Activated CD8-positive, alpha-beta T cell treated with anti-CD3 and anti-CD28 coated beads for 36 hours (primary cell): ENCODE results near the gene THOP1. TPM values are rescaled to one million over a fixed set of nuclear protein-coding genes. Genes with fewer than 3 reads are reported as not detected.

ENCODE experiments used
- ATAC-seq: fragments of 200-7000 bp; cut with Tn5 transposase; one replicate; pipeline ENCODE4 v1.10.0; 2021; ENCODE audit warnings: mild to moderate bottlenecking, moderate library complexity
- CTCF ChIA-PET: fragments of 350-600 bp; sonication (Branson Sonifier 250); formaldehyde crosslinking; loops from one replicate; lab custom pipeline; 2021; ENCODE audit warnings: antibody characterized with exemption; lab: Charles Lee
- POLR2A ChIA-PET: fragments of 350-600 bp; sonication (Branson Sonifier 250); formaldehyde crosslinking; loops from one replicate; lab custom pipeline; 2021; ENCODE audit warnings: antibody characterized with exemption; lab: Charles Lee
- DNase-seq: peaks from one replicate; pipeline ENCODE4 v3.0.0-alpha.2; 2020
- H3K27ac Mint-ChIP-seq: one replicate; pipeline ENCODE4 v1.8.0; 2021; ENCODE audit warnings: mild to moderate bottlenecking, mixed read lengths
- H3K27me3 Mint-ChIP-seq: one replicate; pipeline ENCODE4 v1.8.0; 2021; ENCODE audit warnings: mixed read lengths
- H3K36me3 Mint-ChIP-seq: one replicate; pipeline ENCODE4 v1.8.0; 2021; ENCODE audit warnings: low read depth, mixed read lengths
- H3K4me1 Mint-ChIP-seq: one replicate; pipeline ENCODE4 v1.8.0; 2021; ENCODE audit warnings: low read depth, mixed read lengths
- H3K4me3 Mint-ChIP-seq: one replicate; pipeline ENCODE4 v1.8.0; 2021; ENCODE audit warnings: mild to moderate bottlenecking, moderate library complexity, mixed read lengths
- H3K9me3 Mint-ChIP-seq: one replicate; pipeline ENCODE4 v1.8.0; 2021; ENCODE audit warnings: mixed read lengths
- CTCF ChIP-seq: fragments of 200-600 bp; IDR thresholded peaks from one replicate; pipeline ENCODE4 v1.8.0; 2022; ENCODE audit warnings: antibody characterized with exemption, mild to moderate bottlenecking
- intact Hi-C: fragments of 100-400 bp; cut with micrococcal nuclease; formaldehyde crosslinking; loops from one replicate; pipeline ENCODE4 v1.10.0; 2022
- total RNA-seq, 2 experiments: library from RNA; stranded (reverse); gene quantifications; one replicate each; pipeline ENCODE4 v1.2.3, GENCODE V29; 2021

Gene THOP1
- total RNA-seq, 2 experiments from 2014 or later = 157 to 158 TPM

- intact Hi-C loops = no loop called here
- H3K9me3 Mint-ChIP-seq = no peaks in the 10 kb centered on the region
- CTCF ChIA-PET = interaction anchor here (1.0 kb wide), 1 partner anchor 95 kb away, joined by 4 read pairs; no protein-coding TSS in a partner anchor
- ATAC-seq (no peak), DNase-seq (no peak)
- no peak overlapping the region for H3K4me3 Mint-ChIP-seq
- POLR2A ChIA-PET = no interaction called here
- peaks cover 13% of the 10 kb centered on the region for H3K4me1 Mint-ChIP-seq
- peaks cover 5% of the 10 kb centered on the region for H3K27me3 Mint-ChIP-seq
- H3K27ac Mint-ChIP-seq = no peak overlapping the region
- TF ChIP-seq CTCF = no peak
- H3K36me3 Mint-ChIP-seq = peaks cover 8% of the 10 kb centered on the region
Measured at GRCh38 chr19:2743099-2743498, 42.2 kb upstream of the THOP1 start.

- no peak for TF ChIP-seq CTCF
- ATAC-seq (no peak), DNase-seq (no peak)
- ChIA-PET CTCF (interaction anchor here (1.0 kb wide), 1 partner anchor 96 kb away, joined by 3 read pairs; no protein-coding TSS in a partner anchor), POLR2A (no interaction called here)
- Mint-ChIP-seq H3K4me1 (peaks cover 6% of the 10 kb centered on the region), H3K9me3 (no peaks in the 10 kb centered on the region), H3K36me3 (peaks cover 3% of the 10 kb centered on the region), H3K27ac (no peak overlapping the region), H3K4me3 (no peak overlapping the region), H3K27me3 (peaks cover 5% of the 10 kb centered on the region)
- intact Hi-C loops = no loop called here
Measured at GRCh38 chr19:2744113-2744512, 41.2 kb upstream of the THOP1 start.

DNA sequence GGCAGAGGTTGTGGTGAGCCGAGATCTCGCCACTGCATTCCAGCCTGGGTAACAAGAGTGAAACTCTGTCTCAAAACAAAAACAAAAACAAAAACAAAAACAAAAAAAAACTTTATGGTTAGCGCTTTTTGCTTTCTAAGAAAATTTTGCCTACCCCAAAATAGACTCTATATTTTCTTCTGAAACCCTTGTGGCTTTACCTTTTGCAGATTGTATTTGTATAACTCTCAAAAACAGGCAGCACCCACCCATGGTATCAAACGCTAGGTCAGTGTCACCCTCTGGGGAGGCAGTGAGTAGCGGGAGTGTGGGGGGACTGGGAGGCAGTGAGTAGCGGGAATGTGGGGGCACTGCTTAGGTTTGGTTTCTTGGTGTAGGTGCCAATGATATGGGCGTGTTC, 38.0 kb upstream of the THOP1 start:
- no peak overlapping the region for H3K4me3 Mint-ChIP-seq

DNA sequence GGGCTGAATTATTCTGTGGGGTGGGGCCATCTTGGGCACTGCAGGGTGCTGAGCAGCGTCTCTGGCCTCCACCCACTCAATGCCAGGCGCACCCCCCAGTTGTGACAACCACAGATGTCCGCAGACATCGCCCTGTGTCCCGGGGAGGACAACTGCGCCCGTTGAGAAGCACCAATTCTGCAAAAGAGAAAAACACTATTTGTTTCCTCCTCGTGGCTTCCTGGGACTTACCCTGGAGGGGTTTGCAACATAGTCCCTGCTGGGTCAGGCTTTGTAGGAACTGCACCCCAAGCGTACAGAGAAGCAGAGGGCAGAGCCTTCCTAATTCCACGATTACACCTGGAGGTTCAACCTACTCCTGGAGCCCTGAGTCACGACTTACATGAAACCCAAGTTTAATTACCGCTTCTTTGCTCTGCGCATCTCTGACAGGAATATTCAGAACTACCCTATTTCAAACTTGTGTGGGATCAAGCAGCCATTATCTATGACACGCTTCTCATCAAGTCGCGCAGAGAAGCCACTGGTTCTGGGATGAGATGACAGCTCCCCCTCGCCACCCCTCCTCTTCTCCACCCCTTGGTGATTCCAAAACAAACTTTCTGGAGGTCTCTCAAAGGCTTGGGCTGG, 34.4 kb upstream of the THOP1 start:
- no peak for ATAC-seq
- no peaks in the 10 kb centered on the region for H3K36me3 Mint-ChIP-seq
- CTCF ChIA-PET = interaction anchor here (2.5 to 4.7 kb wide), 6 partner anchors 25 to 103 kb away, joined by 8 to 51 read pairs (median 13); no protein-coding TSS in a partner anchor
- H3K27me3 Mint-ChIP-seq = peaks cover 2% of the 10 kb centered on the region
- DNase-seq = no peak
- no peak for TF ChIP-seq CTCF
- POLR2A ChIA-PET = no interaction called here
- intact Hi-C loops = no loop called here
- peaks cover 13% of the 10 kb centered on the region for H3K4me1 Mint-ChIP-seq
- no peak overlapping the region for H3K27ac Mint-ChIP-seq
- H3K4me3 Mint-ChIP-seq = no peak overlapping the region
- H3K9me3 Mint-ChIP-seq = no peaks in the 10 kb centered on the region

More for the DNA sequence above, 38.0 kb upstream of the THOP1 start:
- DNase-seq (no peak), ATAC-seq (no peak)
- no peak for TF ChIP-seq CTCF
- no peaks in the 10 kb centered on the region for H3K36me3 Mint-ChIP-seq
- no peaks in the 10 kb centered on the region for H3K4me1 Mint-ChIP-seq
- H3K27ac Mint-ChIP-seq = no peak overlapping the region
- peaks cover 7% of the 10 kb centered on the region for H3K27me3 Mint-ChIP-seq
- CTCF ChIA-PET = interaction anchor here (4.7 kb wide), 1 partner anchor 99 kb away, joined by 51 read pairs; no protein-coding TSS in a partner anchor
- POLR2A ChIA-PET = no interaction called here
- intact Hi-C loops = loop anchor here (5.0 kb wide), 1 partner anchor 100 kb away; no protein-coding TSS in a partner anchor
- H3K9me3 Mint-ChIP-seq = no peaks in the 10 kb centered on the region

GRCh38 chr19:2751438-2751830, 33.9 kb upstream of the THOP1 start:
- TF ChIP-seq CTCF = no peak
- peaks cover 2% of the 10 kb centered on the region for H3K27me3 Mint-ChIP-seq
- H3K27ac Mint-ChIP-seq = no peak overlapping the region
- H3K4me1 Mint-ChIP-seq = peaks cover 13% of the 10 kb centered on the region
- no peaks in the 10 kb centered on the region for H3K9me3 Mint-ChIP-seq
- no peak for ATAC-seq
- CTCF ChIA-PET = interaction anchor here (2.5 kb wide), 1 partner anchor 103 kb away, joined by 13 read pairs; no protein-coding TSS in a partner anchor
- no peaks in the 10 kb centered on the region for H3K36me3 Mint-ChIP-seq
- no peak for DNase-seq
- POLR2A ChIA-PET = no interaction called here
- no peak overlapping the region for H3K4me3 Mint-ChIP-seq
- intact Hi-C loops = no loop called here
